ENCODE measurements around the gene AAMDC.

DNA sequence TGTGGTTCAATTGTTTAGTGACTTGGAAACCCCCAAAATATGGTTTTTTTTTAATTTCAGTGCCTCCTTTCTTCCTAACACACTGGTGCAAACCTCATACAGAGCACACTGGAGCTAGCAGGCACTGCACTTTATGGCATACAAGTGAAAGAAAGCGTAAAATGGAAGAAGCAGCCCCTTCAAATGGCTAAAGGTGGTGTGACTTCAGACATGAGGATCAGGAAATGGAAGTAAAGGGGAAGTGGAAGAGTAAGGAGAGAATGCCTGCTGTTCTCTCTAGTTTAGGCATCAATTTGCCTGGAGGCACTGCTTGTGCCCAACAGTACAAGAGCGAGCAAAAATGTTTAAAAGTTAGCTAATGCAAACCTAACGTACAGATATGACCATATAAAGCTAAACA is 6.1 kb upstream of the AAMDC start:
- TF ChIP-seq, protein P1, sequence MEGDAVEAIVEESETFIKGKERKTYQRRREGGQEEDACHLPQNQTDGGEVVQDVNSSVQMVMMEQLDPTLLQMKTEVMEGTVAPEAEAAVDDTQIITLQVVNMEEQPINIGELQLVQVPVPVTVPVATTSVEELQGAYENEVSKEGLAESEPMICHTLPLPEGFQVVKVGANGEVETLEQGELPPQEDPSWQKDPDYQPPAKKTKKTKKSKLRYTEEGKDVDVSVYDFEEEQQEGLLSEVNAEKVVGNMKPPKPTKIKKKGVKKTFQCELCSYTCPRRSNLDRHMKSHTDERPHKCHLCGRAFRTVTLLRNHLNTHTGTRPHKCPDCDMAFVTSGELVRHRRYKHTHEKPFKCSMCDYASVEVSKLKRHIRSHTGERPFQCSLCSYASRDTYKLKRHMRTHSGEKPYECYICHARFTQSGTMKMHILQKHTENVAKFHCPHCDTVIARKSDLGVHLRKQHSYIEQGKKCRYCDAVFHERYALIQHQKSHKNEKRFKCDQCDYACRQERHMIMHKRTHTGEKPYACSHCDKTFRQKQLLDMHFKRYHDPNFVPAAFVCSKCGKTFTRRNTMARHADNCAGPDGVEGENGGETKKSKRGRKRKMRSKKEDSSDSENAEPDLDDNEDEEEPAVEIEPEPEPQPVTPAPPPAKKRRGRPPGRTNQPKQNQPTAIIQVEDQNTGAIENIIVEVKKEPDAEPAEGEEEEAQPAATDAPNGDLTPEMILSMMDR (IDR thresholded peaks at IDR 0.05): no peak
- TF ChIP-seq POLR2A (IDR thresholded peaks at IDR 0.05): no peak

Data from uterus (tissue), 2 donors.